Mammary epithelial cell (primary cell): Measurements from ENCODE around the gene NKX6-2.

Experiments used
- EZH2 ChIP-seq: IDR thresholded peaks from 2 replicates; pipeline ENCODE4 v1.6.1; 2012; ENCODE audit warnings: low read length, inconsistent platforms, borderline replicate concordance
- TF ChIP-seq, protein P1 (sequence below), 2 donors: IDR thresholded peaks in 1 of 2; conservative IDR thresholded peaks in 1 of 2; 2 replicates each; pipeline ENCODE4 v1.5.1; 2011 to 2012; ENCODE audit warnings: inconsistent platforms in 2 of 2, low read length in 2 of 2, mild to moderate bottlenecking in 2 of 2, control low read depth in 1 of 2, low read depth in 1 of 2; ENCODE audit not compliant: insufficient read depth in 1 of 2; ENCODE audit errors: extremely low read depth in 1 of 2

DNA sequence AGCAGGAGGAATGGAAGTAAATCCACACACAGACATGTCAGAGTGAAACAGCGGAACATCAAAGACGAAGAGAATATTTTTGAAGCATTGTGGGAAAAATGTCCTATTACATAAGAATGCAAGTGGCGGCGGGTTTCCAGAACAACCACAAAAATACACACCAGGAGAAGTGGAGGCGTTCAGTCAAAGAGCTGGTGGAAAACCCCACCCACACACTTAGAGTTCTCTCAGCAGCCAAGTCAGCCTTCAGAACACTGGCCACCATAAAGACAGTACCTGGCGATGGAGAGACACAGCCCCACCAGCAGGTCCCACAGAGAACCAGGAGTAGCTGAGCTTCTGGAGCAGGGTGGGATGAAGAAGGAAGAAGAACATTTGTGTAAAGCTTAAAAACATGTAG lies 23.7 kb downstream of the NKX6-2 start:
- TF ChIP-seq, protein P1, sequence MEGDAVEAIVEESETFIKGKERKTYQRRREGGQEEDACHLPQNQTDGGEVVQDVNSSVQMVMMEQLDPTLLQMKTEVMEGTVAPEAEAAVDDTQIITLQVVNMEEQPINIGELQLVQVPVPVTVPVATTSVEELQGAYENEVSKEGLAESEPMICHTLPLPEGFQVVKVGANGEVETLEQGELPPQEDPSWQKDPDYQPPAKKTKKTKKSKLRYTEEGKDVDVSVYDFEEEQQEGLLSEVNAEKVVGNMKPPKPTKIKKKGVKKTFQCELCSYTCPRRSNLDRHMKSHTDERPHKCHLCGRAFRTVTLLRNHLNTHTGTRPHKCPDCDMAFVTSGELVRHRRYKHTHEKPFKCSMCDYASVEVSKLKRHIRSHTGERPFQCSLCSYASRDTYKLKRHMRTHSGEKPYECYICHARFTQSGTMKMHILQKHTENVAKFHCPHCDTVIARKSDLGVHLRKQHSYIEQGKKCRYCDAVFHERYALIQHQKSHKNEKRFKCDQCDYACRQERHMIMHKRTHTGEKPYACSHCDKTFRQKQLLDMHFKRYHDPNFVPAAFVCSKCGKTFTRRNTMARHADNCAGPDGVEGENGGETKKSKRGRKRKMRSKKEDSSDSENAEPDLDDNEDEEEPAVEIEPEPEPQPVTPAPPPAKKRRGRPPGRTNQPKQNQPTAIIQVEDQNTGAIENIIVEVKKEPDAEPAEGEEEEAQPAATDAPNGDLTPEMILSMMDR (conservative IDR thresholded peaks at IDR 0.05 in 1 of 2, IDR thresholded peaks at IDR 0.05 in 1 of 2; ENCODE audit: extremely low read depth in 1 of 2, insufficient read depth in 1 of 2, low read depth in 1 of 2, low read length in 2 of 2) = no peak
- TF ChIP-seq EZH2 = no peak
